Transverse colon (tissue), 4 donors: ENCODE data around the gene ERMARD.

Experiments
- CTCF ChIP-seq, 5 experiments: fragments of 200-600 bp in 3 of 5; fragments of 450-650 bp in 2 of 5; sonication (generic) in 3 of 5; IDR thresholded peaks; 1 replicate in 2 of 5; 2 replicates in 3 of 5; pipeline ENCODE4 v1.5.1; 2016 to 2017; ENCODE audit warnings: antibody characterized with exemption in 5 of 5, inconsistent platforms in 3 of 5, mild to moderate bottlenecking in 2 of 5, moderate library complexity in 1 of 5
- EP300 ChIP-seq: sonication (generic); formaldehyde crosslinking; IDR thresholded peaks from one replicate; pipeline ENCODE4 v1.6.1; 2017; ENCODE audit warnings: antibody characterized with exemption, low read depth
- POLR2AphosphoS5 ChIP-seq, 3 donors: sonication (generic); formaldehyde crosslinking; IDR thresholded peaks; one replicate each; pipeline ENCODE4 v1.6.1; 2016; ENCODE audit warnings: antibody characterized with exemption in 3 of 3

- TF ChIP-seq CTCF (IDR thresholded peaks at IDR 0.05), result no peak
- TF ChIP-seq POLR2AphosphoS5 (IDR thresholded peaks at IDR 0.05), result no peak
- no peak for TF ChIP-seq EP300
These were observed 42.0 kb downstream of the ERMARD start for GRCh38 chr6:169793408-169793807.
